Mammary epithelial cell (primary cell): Measurements from ENCODE around the gene BMP6.

Experiments
- EZH2 ChIP-seq: IDR thresholded peaks from 2 replicates; pipeline ENCODE4 v1.6.1; 2012; ENCODE audit warnings: low read length, inconsistent platforms, borderline replicate concordance
- TF ChIP-seq, protein P1 (sequence below), 2 donors: IDR thresholded peaks in 1 of 2; conservative IDR thresholded peaks in 1 of 2; 2 replicates each; pipeline ENCODE4 v1.5.1; 2011 to 2012; ENCODE audit warnings: inconsistent platforms in 2 of 2, low read length in 2 of 2, mild to moderate bottlenecking in 2 of 2, control low read depth in 1 of 2, low read depth in 1 of 2; ENCODE audit not compliant: insufficient read depth in 1 of 2; ENCODE audit errors: extremely low read depth in 1 of 2

DNA sequence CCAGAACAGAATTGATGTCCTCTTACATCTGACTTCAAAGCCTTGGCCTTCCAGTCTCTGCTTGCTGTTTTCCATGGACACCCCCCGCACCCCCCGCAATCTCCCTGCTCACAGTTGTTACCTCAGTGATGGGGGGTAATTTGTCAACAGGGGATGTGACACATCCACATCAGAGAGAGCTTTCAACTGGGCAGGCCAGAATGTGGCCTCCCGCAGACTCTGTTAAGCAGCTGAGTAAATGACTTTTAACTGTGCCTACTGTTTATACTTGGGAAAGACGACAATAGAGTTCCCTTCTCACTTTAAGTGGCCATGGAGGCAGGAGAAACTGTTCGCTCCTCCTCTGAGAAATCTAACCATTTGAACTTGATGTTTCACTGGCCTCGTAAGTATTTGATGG lies 133.7 kb downstream of the BMP6 start:
- TF ChIP-seq, protein P1, sequence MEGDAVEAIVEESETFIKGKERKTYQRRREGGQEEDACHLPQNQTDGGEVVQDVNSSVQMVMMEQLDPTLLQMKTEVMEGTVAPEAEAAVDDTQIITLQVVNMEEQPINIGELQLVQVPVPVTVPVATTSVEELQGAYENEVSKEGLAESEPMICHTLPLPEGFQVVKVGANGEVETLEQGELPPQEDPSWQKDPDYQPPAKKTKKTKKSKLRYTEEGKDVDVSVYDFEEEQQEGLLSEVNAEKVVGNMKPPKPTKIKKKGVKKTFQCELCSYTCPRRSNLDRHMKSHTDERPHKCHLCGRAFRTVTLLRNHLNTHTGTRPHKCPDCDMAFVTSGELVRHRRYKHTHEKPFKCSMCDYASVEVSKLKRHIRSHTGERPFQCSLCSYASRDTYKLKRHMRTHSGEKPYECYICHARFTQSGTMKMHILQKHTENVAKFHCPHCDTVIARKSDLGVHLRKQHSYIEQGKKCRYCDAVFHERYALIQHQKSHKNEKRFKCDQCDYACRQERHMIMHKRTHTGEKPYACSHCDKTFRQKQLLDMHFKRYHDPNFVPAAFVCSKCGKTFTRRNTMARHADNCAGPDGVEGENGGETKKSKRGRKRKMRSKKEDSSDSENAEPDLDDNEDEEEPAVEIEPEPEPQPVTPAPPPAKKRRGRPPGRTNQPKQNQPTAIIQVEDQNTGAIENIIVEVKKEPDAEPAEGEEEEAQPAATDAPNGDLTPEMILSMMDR (conservative IDR thresholded peaks at IDR 0.05 in 1 of 2, IDR thresholded peaks at IDR 0.05 in 1 of 2; ENCODE audit: extremely low read depth in 1 of 2, insufficient read depth in 1 of 2, low read depth in 1 of 2, low read length in 2 of 2), result no peak
- no peak for TF ChIP-seq EZH2
